ENCODE data around the gene BST2.
"Not testable (repeated sequence)": the region's sequence is repeated elsewhere in the genome, so short reads cannot be mapped to it uniquely, and the experiment has no call there.

Gene BST2

GRCh38 chr19:17376935-17377600, 28.4 kb downstream of the BST2 start, which contains the start of gene PLVAP:
TSS of gene PLVAP (minus strand) at chr19:17377342. CDS start at chr19:17377288, 54 bp downstream.
- DNase-seq (ENCODE audit: low read depth, low spot score): no peak
- no peak within 1 kb of the TSS for H3K4me3 ChIP-seq (ENCODE audit: low read depth, low read length)
- TF ChIP-seq CTCF (IDR thresholded peaks at IDR 0.05; ENCODE audit: low read depth, low read length): no peak
- in situ Hi-C loops (cut with HindIII; ENCODE audit: low sequenced_read_pairs): no loop called here

- no peak for TF ChIP-seq CTCF (IDR thresholded peaks at IDR 0.05; ENCODE audit: low read depth, low read length)
- no peak for DNase-seq (ENCODE audit: low read depth, low spot score)
- in situ Hi-C loops (cut with HindIII; ENCODE audit: low sequenced_read_pairs): no loop called here
- H3K4me3 ChIP-seq (ENCODE audit: low read depth, low read length): no peak overlapping the region
Measured at GRCh38 chr19:17370026-17370587, 35.3 kb downstream of the BST2 start.

- no peak for DNase-seq (ENCODE audit: low read depth, low spot score)
- no peak overlapping the region for H3K4me3 ChIP-seq (ENCODE audit: low read depth, low read length)
- in situ Hi-C loops (cut with HindIII; ENCODE audit: low sequenced_read_pairs): no loop called here
- TF ChIP-seq CTCF (IDR thresholded peaks at IDR 0.05; ENCODE audit: low read depth, low read length): no peak
Measured at GRCh38 chr19:17365361-17365760, 40.1 kb downstream of the BST2 start.

- in situ Hi-C loops (cut with HindIII; ENCODE audit: low sequenced_read_pairs); DNase-seq (ENCODE audit: low read depth, low spot score); H3K4me3 ChIP-seq (ENCODE audit: low read depth, low read length): not testable (repeated sequence)
Measured at GRCh38 chr19:17363852-17364605, 41.4 kb downstream of the BST2 start.

- no peak overlapping the region for H3K4me3 ChIP-seq (ENCODE audit: low read depth, low read length)
- no peak for DNase-seq (ENCODE audit: low read depth, low spot score)
- TF ChIP-seq CTCF (IDR thresholded peaks at IDR 0.05; ENCODE audit: low read depth, low read length): no peak
- in situ Hi-C loops (cut with HindIII; ENCODE audit: low sequenced_read_pairs): no loop called here
Measured at GRCh38 chr19:17359905-17360800, 45.3 kb downstream of the BST2 start.

- peak; percentile 69 for DNase-seq (ENCODE audit: low read depth, low spot score)
- H3K4me3 ChIP-seq (ENCODE audit: low read depth, low read length): no peak overlapping the region
- TF ChIP-seq CTCF (IDR thresholded peaks at IDR 0.05; ENCODE audit: low read depth, low read length): no peak
- in situ Hi-C loops (cut with HindIII; ENCODE audit: low sequenced_read_pairs): no loop called here
Measured at GRCh38 chr19:17358395-17358794, 47.0 kb downstream of the BST2 start.

Measured in astrocyte of the spinal cord (primary cell).